Thoracic aorta (tissue), 2 donors: Measurements from ENCODE around the gene BHLHE41. TPM values are rescaled to one million over a fixed set of nuclear protein-coding genes. Genes with fewer than 3 reads are reported as not detected.

ENCODE experiments used
- ATAC-seq: fragments of 150-250 bp; one replicate; pipeline ENCODE4 v1.8.0; 2017; ENCODE audit warnings: low read depth; ENCODE audit not compliant: insufficient number of reproducible peaks, low FRiP score
- DNase-seq: peaks from one replicate; pipeline ENCODE4 v3.0.0-alpha.2; 2020; ENCODE audit warnings: low spot score
- H3K27ac ChIP-seq, 2 donors: fragments of 200-600 bp; sonication (generic); 1 replicate in 1 of 2; 2 replicates in 1 of 2; pipeline ENCODE4 v1.5.1; 2016; ENCODE audit warnings: mild to moderate bottlenecking in 2 of 2, moderate library complexity in 2 of 2
- H3K27me3 ChIP-seq: fragments of 200-600 bp; sonication (generic); replicated peaks from 2 replicates; pipeline ENCODE4 v1.6.0; 2016; ENCODE audit warnings: mild to moderate bottlenecking; ENCODE audit not compliant: insufficient read depth
- H3K36me3 ChIP-seq: fragments of 200-600 bp; sonication (generic); one replicate; pipeline ENCODE4 v1.5.1; 2016
- H3K4me1 ChIP-seq, 2 donors: fragments of 200-600 bp; sonication (generic); 1 replicate in 1 of 2; 2 replicates in 1 of 2; pipeline versions ENCODE4 v1.5.1 to v1.6.0; 2016; ENCODE audit warnings: low read depth in 2 of 2, mild to moderate bottlenecking in 1 of 2; ENCODE audit not compliant: control insufficient read depth in 1 of 2
- H3K4me3 ChIP-seq: fragments of 200-600 bp; sonication (generic); 2 replicates; pipeline ENCODE4 v1.5.1; 2016; ENCODE audit warnings: mild to moderate bottlenecking
- H3K9me3 ChIP-seq: fragments of 200-600 bp; sonication (generic); 2 replicates; pipeline ENCODE4 v1.5.1; 2016
- total RNA-seq, 2 donors: library from RNA; depleted of rRNA; stranded (reverse); fragments of >200 nt; gene quantifications; one replicate each; pipeline versions ENCODE4 v1.1.0 to v1.2.3, GENCODE V29; 2016
- TF ChIP-seq, protein P1 (sequence below): fragments of 200-600 bp; sonication (generic); IDR thresholded peaks from one replicate; pipeline ENCODE4 v1.5.1; 2019; ENCODE audit warnings: antibody characterized with exemption

BHLHE41 gene
- total RNA-seq, 2 donors from 2014 or later: 7.5 to 29.8 TPM

DNA sequence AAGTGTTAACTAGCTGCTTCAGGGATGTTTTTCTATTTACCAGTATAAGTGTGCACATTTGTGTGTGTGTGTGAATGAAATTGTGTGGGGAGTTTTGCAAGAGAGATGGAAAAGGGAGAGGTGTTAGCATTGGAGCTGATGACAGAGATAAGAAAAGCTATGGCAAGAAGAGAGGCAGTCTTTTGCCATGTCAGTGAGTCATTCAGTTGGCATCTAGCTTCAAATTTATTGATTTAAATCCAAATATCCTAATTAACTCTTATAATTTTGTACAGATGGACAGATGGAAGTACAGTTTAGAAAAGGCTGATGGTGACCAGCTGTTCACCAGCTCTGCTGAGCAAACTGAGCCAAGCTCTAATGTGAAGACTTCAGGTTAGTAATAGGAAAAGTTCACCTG lies 3.3 kb upstream of the BHLHE41 start:
- TF ChIP-seq, protein P1, sequence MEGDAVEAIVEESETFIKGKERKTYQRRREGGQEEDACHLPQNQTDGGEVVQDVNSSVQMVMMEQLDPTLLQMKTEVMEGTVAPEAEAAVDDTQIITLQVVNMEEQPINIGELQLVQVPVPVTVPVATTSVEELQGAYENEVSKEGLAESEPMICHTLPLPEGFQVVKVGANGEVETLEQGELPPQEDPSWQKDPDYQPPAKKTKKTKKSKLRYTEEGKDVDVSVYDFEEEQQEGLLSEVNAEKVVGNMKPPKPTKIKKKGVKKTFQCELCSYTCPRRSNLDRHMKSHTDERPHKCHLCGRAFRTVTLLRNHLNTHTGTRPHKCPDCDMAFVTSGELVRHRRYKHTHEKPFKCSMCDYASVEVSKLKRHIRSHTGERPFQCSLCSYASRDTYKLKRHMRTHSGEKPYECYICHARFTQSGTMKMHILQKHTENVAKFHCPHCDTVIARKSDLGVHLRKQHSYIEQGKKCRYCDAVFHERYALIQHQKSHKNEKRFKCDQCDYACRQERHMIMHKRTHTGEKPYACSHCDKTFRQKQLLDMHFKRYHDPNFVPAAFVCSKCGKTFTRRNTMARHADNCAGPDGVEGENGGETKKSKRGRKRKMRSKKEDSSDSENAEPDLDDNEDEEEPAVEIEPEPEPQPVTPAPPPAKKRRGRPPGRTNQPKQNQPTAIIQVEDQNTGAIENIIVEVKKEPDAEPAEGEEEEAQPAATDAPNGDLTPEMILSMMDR: no peak
- no peaks in the 10 kb centered on the region for H3K27me3 ChIP-seq
- no peaks in the 10 kb centered on the region for H3K9me3 ChIP-seq
- H3K27ac ChIP-seq: no peak overlapping the region
- H3K4me1 ChIP-seq: peaks cover 4 to 6% of the 10 kb centered on the region in 2 donors
- no peak overlapping the region for H3K4me3 ChIP-seq
- ATAC-seq: no peak
- no peaks in the 10 kb centered on the region for H3K36me3 ChIP-seq
- DNase-seq: no peak

DNA sequence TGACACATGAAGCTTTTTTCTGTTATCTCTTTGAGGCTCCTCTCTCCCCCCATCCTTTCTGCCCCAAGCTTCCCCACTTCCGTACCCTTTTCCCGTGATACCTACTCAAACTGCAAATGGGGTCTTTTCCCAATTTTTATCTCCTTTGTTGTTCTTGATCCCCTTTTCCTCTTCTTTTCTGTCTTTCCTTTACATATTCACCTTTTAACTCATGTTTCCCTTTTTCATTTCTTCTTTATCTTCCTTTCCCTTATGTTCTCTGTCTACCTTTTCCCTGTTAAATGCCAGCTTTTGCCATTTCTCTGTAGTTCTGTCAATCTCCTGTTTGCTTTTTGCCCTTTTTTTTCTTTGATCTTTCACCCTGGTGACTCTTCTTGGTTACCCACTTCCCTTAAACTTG lies 2.6 kb upstream of the BHLHE41 start:
- DNase-seq: no peak
- TF ChIP-seq, protein P1: no peak
- Histone ChIP-seq H3K4me1 (peaks cover 4 to 6% of the 10 kb centered on the region in 2 donors), H3K4me3 (no peak overlapping the region), H3K36me3 (no peaks in the 10 kb centered on the region), H3K27me3 (no peaks in the 10 kb centered on the region), H3K27ac (peak overlapping the region; percentile 99 to 100), H3K9me3 (no peaks in the 10 kb centered on the region)
- ATAC-seq: no peak

DNA sequence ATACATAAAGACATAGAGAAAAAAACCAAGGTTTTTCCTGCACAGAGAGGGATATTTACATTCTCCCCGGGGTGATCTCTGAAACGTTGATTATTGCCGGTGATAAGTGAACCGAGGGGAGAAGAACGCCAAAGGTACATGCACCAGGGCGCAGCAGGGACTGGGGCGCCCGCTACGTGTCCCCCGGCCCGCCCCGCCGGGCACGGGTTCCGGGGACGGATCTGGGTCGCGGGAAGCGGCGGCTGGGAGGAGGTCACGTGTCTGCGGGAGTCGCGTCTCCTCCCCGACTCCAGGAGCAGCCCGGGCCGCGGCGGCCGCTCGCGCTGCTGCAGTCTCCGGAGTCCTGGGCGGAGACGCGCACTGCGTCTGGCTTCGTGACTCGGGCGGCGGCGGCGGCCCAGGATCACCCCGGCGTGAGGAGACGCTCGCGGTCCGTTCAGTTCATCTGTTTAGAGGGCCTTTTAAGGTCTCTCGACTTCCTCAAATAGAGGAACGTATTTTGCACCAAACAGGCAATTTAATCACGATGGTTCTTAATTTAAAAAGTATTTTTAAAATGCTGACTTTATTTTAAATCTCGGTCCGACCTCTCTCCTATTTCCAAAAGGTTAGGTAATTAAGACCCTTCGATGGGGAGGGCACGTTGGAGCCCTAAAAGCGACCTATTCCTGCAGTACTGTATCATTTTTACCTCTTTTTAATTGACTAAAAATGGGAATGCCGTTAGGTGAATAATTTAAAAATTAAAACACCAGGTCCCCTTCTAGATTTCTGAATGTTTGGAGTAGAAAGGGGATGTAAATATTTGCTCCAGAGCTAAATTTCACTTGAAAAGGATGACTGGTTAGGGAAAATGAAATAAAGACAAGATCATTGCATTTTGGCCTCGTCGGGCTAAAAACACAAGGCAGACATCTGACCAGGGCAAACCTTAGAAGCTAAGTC lies 1.8 kb upstream of the BHLHE41 start:
- no peaks in the 10 kb centered on the region for H3K36me3 ChIP-seq
- TF ChIP-seq, protein P1: peak; percentile 12
- H3K4me3 ChIP-seq: peak overlapping the region; percentile 91
- DNase-seq (peak; percentile 27), ATAC-seq (peak; percentile 27)
- peaks cover 4 to 11% of the 10 kb centered on the region in 2 donors for H3K4me1 ChIP-seq
- H3K27ac ChIP-seq: peak overlapping the region; percentile 99 to 100
- H3K9me3 ChIP-seq: no peaks in the 10 kb centered on the region
- no peaks in the 10 kb centered on the region for H3K27me3 ChIP-seq

DNA sequence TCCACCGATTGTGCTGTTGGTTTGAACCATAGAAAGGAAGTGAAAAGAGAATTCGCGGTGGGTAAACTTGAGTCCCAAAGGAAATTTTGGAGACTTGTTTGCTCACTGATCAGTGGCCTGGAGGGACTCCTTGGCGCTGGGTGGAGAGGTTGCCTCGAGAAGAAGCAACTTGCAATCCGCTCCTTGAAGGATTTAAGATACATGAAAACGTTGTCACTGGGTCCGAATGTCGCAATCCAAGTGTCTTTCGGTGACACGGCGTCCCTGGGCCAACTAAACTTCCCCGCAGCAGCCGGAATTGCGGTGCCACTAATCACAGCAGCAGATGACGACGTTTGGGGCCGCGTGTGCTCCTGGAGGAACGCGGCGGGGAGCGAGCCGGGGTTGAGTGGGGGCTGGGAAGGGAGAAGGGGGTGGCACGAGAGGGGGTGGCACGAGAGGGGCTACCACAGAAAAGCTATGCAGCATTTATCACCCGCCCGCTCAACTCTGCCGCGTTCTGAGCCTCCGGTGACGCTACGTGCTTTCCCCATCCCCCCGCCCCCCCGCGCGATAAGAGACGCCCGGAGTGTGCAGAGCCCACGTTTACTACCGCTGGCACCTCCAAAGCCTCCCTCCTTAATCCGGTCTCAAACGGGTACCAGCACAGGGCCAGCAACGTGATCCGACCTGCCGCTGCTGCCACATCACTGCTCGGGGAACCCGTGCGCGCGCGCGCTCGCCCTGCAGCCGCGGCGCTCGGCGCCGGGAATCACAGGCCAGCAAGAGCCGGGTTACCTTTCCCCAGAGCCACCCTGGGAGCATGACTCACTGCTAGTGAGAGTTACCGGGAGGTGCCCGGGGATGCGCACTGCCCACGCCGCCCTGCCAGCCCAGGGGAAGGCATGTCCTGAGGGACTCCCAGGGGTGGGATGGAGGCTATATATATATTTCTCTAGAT lies 833 bp upstream of the BHLHE41 start:
- H3K36me3 ChIP-seq: no peaks in the 10 kb centered on the region
- ATAC-seq: peak; percentile 41
- H3K9me3 ChIP-seq: no peaks in the 10 kb centered on the region
- no peaks in the 10 kb centered on the region for H3K27me3 ChIP-seq
- peak overlapping the region; percentile 99 to 100 for H3K27ac ChIP-seq
- H3K4me1 ChIP-seq: peaks cover 4 to 20% of the 10 kb centered on the region in 2 donors
- H3K4me3 ChIP-seq: peak overlapping the region; percentile 91
- DNase-seq: peak; percentile 47
- TF ChIP-seq, protein P1: no peak
